GM23338 (cell line): ENCODE data around the gene RBL1. TPM values are rescaled to one million over a fixed set of nuclear protein-coding genes. Genes with fewer than 3 reads are reported as not detected.

ENCODE experiments used
- ATAC-seq: fragments of 200-7000 bp; cut with Tn5 transposase; 3 replicates; pipeline ENCODE4 v1.9.1; 2020
- DNase-seq: peaks from one replicate; pipeline ENCODE4 v3.0.0-alpha.2; 2015; ENCODE audit warnings: low spot score
- H2AFZ ChIP-seq: fragments of 200-600 bp; sonication (generic); 2 replicates; pipeline ENCODE4 v1.8.0; 2016; ENCODE audit warnings: antibody characterized with exemption, mild to moderate bottlenecking, moderate library complexity
- H3F3A ChIP-seq: fragments of 200-600 bp; sonication (generic); replicated peaks from 2 replicates; pipeline ENCODE4 v1.8.0; 2017; ENCODE audit warnings: antibody characterized with exemption, mixed run types, low read depth
- H3K27ac ChIP-seq: fragments of 200-600 bp; sonication (generic); 2 replicates; pipeline ENCODE4 v1.6.1; 2016; ENCODE audit warnings: low read depth
- H3K27me3 ChIP-seq: fragments of 200-600 bp; sonication (generic); 2 replicates; pipeline ENCODE4 v1.8.0; 2016; ENCODE audit warnings: mild to moderate bottlenecking, mixed run types, moderate library complexity; ENCODE audit not compliant: insufficient read depth
- H3K36me3 ChIP-seq: fragments of 200-600 bp; sonication (generic); 2 replicates; pipeline ENCODE4 v1.8.0; 2016; ENCODE audit warnings: mild to moderate bottlenecking; ENCODE audit not compliant: insufficient read depth
- H3K4me1 ChIP-seq: fragments of 200-600 bp; sonication (generic); 2 replicates; pipeline ENCODE4 v1.8.0; 2016; ENCODE audit warnings: mild to moderate bottlenecking, moderate library complexity; ENCODE audit not compliant: insufficient read depth
- H3K4me2 ChIP-seq: fragments of 200-600 bp; sonication (generic); 2 replicates; pipeline ENCODE4 v1.7.1; 2017; ENCODE audit warnings: mixed run types
- H3K4me3 ChIP-seq: fragments of 200-600 bp; sonication (generic); 2 replicates; pipeline ENCODE4 v1.6.1; 2016; ENCODE audit warnings: mixed run types
- H3K79me2 ChIP-seq: fragments of 200-600 bp; sonication (generic); replicated peaks from 2 replicates; pipeline ENCODE4 v1.8.0; 2017; ENCODE audit warnings: mild to moderate bottlenecking; ENCODE audit not compliant: insufficient read depth
- H3K9me2 ChIP-seq: fragments of 200-600 bp; sonication (generic); 2 replicates; pipeline ENCODE4 v1.8.0; 2017; ENCODE audit not compliant: insufficient read depth
- H4K20me1 ChIP-seq: fragments of 200-600 bp; sonication (generic); replicated peaks from 2 replicates; pipeline ENCODE4 v1.8.0; 2017; ENCODE audit warnings: mild to moderate bottlenecking; ENCODE audit not compliant: insufficient read depth
- H3K27ac Mint-ChIP-seq: 2 replicates; pipeline ENCODE4 v1.8.0; 2020; ENCODE audit warnings: inconsistent platforms, mild to moderate bottlenecking, moderate library complexity, mixed read lengths
- H3K27me3 Mint-ChIP-seq: 3 replicates; pipeline ENCODE4 v1.8.0; 2022; ENCODE audit warnings: low read depth, mild to moderate bottlenecking, moderate library complexity, mixed read lengths, inconsistent platforms; ENCODE audit not compliant: insufficient read depth, poor library complexity
- H3K36me3 Mint-ChIP-seq: 3 replicates; pipeline ENCODE4 v1.8.0; 2021; ENCODE audit warnings: low read depth, mild to moderate bottlenecking, inconsistent platforms, moderate library complexity, mixed read lengths
- H3K4me1 Mint-ChIP-seq: 3 replicates; pipeline ENCODE4 v1.8.0; 2020; ENCODE audit warnings: mild to moderate bottlenecking, inconsistent platforms, mixed read lengths
- H3K4me3 Mint-ChIP-seq: 3 replicates; pipeline ENCODE4 v1.8.0; 2021; ENCODE audit warnings: moderate library complexity, mild to moderate bottlenecking, inconsistent platforms, mixed read lengths
- H3K9me3 Mint-ChIP-seq: 3 replicates; pipeline ENCODE4 v1.8.0; 2020; ENCODE audit warnings: moderate library complexity, mild to moderate bottlenecking, inconsistent platforms, mixed read lengths
- CREB1 ChIP-seq: fragments of 250-450 bp; sonication (Bioruptor Pico); IDR thresholded peaks from 2 replicates; pipeline ENCODE4 v1.5.0; 2020; ENCODE audit warnings: low read depth, mild to moderate bottlenecking, moderate library complexity
- CTCF ChIP-seq, 2 experiments: fragments of 200-600 bp in 1 of 2; sonication (generic) in 1 of 2; conservative IDR thresholded peaks; 2 replicates each; pipeline versions ENCODE4 v1.5.1 to v1.6.1; 2016 to 2017; ENCODE audit warnings: antibody characterized with exemption in 2 of 2, low read depth in 2 of 2, mild to moderate bottlenecking in 2 of 2, moderate library complexity in 1 of 2
- EZH2 ChIP-seq: fragments of 200-600 bp; sonication (generic); IDR thresholded peaks from one replicate; pipeline ENCODE4 v1.8.0; 2017; ENCODE audit warnings: antibody characterized with exemption, mild to moderate bottlenecking, low read depth; ENCODE audit not compliant: unreplicated experiment
- EZH2phosphoT487 ChIP-seq: fragments of 200-600 bp; sonication (generic); IDR thresholded peaks from one replicate; pipeline ENCODE4 v1.8.1; 2018; ENCODE audit warnings: antibody characterized with exemption; ENCODE audit not compliant: unreplicated experiment
- JUNB ChIP-seq: IDR thresholded peaks from one replicate; pipeline ENCODE4 v1.6.1; 2016; ENCODE audit warnings: antibody characterized with exemption; ENCODE audit not compliant: unreplicated experiment
- NANOG ChIP-seq: IDR thresholded peaks from 2 replicates; pipeline ENCODE4 v1.6.1; 2016; ENCODE audit warnings: antibody characterized with exemption, borderline replicate concordance
- POLR2AphosphoS5 ChIP-seq: IDR thresholded peaks from 2 replicates; pipeline ENCODE4 v1.6.1; 2016; ENCODE audit warnings: antibody characterized with exemption, low read depth
- REST ChIP-seq: IDR thresholded peaks from one replicate; pipeline ENCODE4 v1.6.1; 2018; ENCODE audit warnings: antibody characterized with exemption; ENCODE audit not compliant: unreplicated experiment
- polyA plus RNA-seq: library from polyadenylated mRNA; unstranded; fragments of >200 nt; fragmentation: Nextera tagmentation; extraction: Ambion mirVana; gene quantifications from 2 replicates; pipeline ENCODE4 v1.2.1, GENCODE V29; 2016
- total RNA-seq: library from RNA; depleted of rRNA; stranded (reverse); fragments of >200 nt; shearing (Covaris generic); gene quantifications from 2 replicates; pipeline ENCODE4 v1.2.3, GENCODE V29; 2014

RBL1 gene
- total and polyA plus RNA-seq, 2 experiments from 2014 or later: 6.4 to 12.6 TPM

GRCh38 chr20:37095599-37096414, at the start of gene RBL1 (continued):
- TF ChIP-seq REST: no peak
- TF ChIP-seq JUNB: no peak

- no peak overlapping the region for H3K27ac ChIP-seq
- peaks cover 5% of the 10 kb centered on the region for H3K27me3 Mint-ChIP-seq
- H3K36me3 ChIP-seq: no peaks in the 10 kb centered on the region
- no peaks in the 10 kb centered on the region for H3K27me3 ChIP-seq
- no peaks in the 10 kb centered on the region for H3K9me2 ChIP-seq
- H3K27ac Mint-ChIP-seq: no peak overlapping the region
- H3K36me3 Mint-ChIP-seq: no peaks in the 10 kb centered on the region; the same call in 2 of the 3 replicates
- H3K4me3 Mint-ChIP-seq: no peak overlapping the region
- H3K79me2 ChIP-seq: no peaks in the 10 kb centered on the region
- H3K4me2 ChIP-seq: no peak overlapping the region
- no peaks in the 10 kb centered on the region for H3F3A ChIP-seq
- H3K9me3 Mint-ChIP-seq: no peaks in the 10 kb centered on the region; the same call in 2 of the 3 replicates
- H2AFZ ChIP-seq: no peak overlapping the region
- no peaks in the 10 kb centered on the region for H4K20me1 ChIP-seq
- no peaks in the 10 kb centered on the region for H3K4me1 Mint-ChIP-seq
- no peaks in the 10 kb centered on the region for H3K4me1 ChIP-seq
- no peak overlapping the region for H3K4me3 ChIP-seq
- ATAC-seq (no peak), DNase-seq (no peak)
- TF ChIP-seq CTCF (conservative IDR thresholded peaks at IDR 0.05; ENCODE audit: low read depth in 2 of 2): no peak
- no peak for TF ChIP-seq POLR2AphosphoS5
- no peak for TF ChIP-seq NANOG
- TF ChIP-seq EZH2: no peak
- TF ChIP-seq EZH2phosphoT487: no peak
- no peak for TF ChIP-seq REST
- TF ChIP-seq CREB1 (CRISPR knock-in tag): no peak
Observed at GRCh38 chr20:37144856-37145404, 49.1 kb upstream of the RBL1 start.
